BLaER1 treated with 17β-estradiol and CSF1 and Interleukin-3, amounts not matched to agents 10 nM and 100 nM (cell line): ENCODE measurements around the gene RDH5.

ENCODE experiments used
- H3K27ac ChIP-seq, 11 experiments: shearing (Covaris generic); formaldehyde crosslinking; 2 replicates each; pipeline ENCODE4 v1.8.1; 2022
- H3K27me3 ChIP-seq, 11 experiments: shearing (Covaris generic); formaldehyde crosslinking; 2 replicates each; pipeline ENCODE4 v1.8.1; 2022
- H3K36me3 ChIP-seq, 11 experiments: shearing (Covaris generic); formaldehyde crosslinking; 2 replicates each; pipeline ENCODE4 v1.8.1; 2022
- H3K4me1 ChIP-seq, 10 experiments: shearing (Covaris generic); formaldehyde crosslinking; 2 replicates each; pipeline ENCODE4 v1.8.1; 2022
- H3K4me2 ChIP-seq, 11 experiments: shearing (Covaris generic); formaldehyde crosslinking; 2 replicates each; pipeline ENCODE4 v1.8.1; 2022
- H3K4me3 ChIP-seq, 10 experiments: shearing (Covaris generic); formaldehyde crosslinking; 2 replicates each; pipeline ENCODE4 v1.8.1; 2022
- H3K9ac ChIP-seq, 11 experiments: shearing (Covaris generic); formaldehyde crosslinking; 2 replicates each; pipeline ENCODE4 v1.8.1; 2022
- H3K9me3 ChIP-seq, 11 experiments: shearing (Covaris generic); formaldehyde crosslinking; replicated peaks in 1 of 11; 2 replicates each; pipeline ENCODE4 v1.8.1; 2022
- H4K20me1 ChIP-seq, 11 experiments: shearing (Covaris generic); formaldehyde crosslinking; 2 replicates each; pipeline ENCODE4 v1.8.1; 2022
- Cebpa-rat ChIP-seq, 11 experiments: shearing (Covaris generic); IDR thresholded peaks; 2 replicates each; pipeline ENCODE4 v1.8.1; 2022

The RDH5 gene

DNA sequence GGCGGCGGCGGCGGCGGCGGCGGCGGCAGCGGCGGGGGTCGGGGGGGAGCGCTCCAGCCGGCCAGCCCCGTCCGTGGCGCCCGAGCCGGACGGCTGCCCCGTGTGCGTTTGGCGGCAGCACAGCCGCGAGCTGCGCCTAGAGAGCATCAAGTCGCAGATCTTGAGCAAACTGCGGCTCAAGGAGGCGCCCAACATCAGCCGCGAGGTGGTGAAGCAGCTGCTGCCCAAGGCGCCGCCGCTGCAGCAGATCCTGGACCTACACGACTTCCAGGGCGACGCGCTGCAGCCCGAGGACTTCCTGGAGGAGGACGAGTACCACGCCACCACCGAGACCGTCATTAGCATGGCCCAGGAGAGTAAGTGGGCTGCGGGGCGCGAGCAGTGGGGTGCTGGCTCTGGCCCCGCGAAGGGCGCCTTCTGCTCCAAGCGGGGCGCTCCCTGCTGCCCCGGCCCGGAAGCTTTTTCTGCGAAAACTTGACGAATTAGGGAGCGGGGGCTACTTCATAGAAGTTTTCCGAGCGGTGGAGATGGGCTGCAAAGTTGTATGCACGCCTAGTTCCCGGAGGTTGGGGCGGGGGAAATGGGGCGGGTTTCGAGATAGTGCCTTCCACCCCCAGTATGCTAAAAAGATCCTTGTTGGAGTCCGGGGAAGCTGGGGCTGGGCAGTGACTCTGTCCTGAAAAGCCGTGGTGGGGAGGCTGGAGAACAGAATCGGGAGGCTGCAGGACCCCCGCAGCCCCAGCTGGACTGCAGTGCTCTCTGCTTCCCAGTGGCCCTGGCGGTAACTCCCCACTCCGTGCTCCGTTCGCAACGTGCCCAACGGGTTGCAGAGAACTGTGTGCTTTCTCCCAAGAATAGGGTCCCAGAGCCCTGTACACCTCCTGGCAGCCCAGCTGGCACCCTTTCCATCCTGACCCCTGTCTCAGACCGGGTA is 23.5 kb downstream of the RDH5 start:
- H3K4me1 ChIP-seq: peaks cover 41 to 54% (median 45%) of the 10 kb centered on the region in 10 experiments
- peak overlapping the region; percentile 72 to 88 (median 82) for H3K9ac ChIP-seq
- H3K4me3 ChIP-seq: peak overlapping the region; percentile 62 to 94 (median 84)
- no peaks in the 10 kb centered on the region for H3K27me3 ChIP-seq
- H3K4me2 ChIP-seq: peak overlapping the region; percentile 94 to 100 (median 99)
- no peak for TF ChIP-seq Cebpa-rat (IDR thresholded peaks at IDR 0.05)
- H3K9me3 ChIP-seq: no peaks in the 10 kb centered on the region
- peaks cover 0 to 42% (median 33%) of the 10 kb centered on the region in 11 experiments; a peak in 16 of 22 replicates for H4K20me1 ChIP-seq
- peak overlapping the region in 10 of 11 experiments; percentile 43 to 81 (median 76); a peak in 19 of 22 replicates for H3K27ac ChIP-seq
- peaks cover 0 to 20% (median 18%) of the 10 kb centered on the region in 11 experiments; a peak in 19 of 22 replicates for H3K36me3 ChIP-seq

DNA sequence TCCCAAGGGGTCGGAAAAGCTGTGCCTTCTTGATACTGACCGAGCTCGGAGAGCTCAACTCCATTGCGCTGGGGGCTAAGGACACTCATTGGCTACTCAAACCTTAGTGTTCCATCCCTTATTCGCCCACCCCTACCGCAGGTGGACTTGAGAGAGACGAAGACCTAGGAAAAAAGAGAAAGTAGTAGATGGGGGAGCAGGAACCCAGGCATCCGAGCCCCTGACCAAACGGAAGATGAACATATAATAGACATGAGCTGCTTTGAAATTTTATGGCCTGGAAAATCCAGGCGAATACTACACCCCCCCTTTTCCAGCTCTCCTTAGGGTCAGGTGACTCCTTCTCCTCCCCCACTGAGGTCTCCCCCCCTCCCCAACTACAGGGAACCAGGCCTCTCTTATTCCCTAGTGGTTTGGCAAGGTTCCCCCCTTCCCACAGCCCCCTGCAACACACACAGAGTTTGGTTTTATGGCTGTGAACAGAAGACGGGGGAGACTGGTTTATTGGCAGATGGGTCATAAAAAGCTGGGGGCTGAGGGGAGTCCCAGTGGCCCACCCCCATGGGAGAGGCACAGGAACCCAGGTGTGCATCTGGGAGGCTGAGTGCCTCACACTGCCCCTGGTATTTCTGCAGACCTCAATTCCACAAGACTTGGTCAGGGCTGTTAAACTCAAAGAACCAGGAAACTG is 24.3 kb downstream of the RDH5 start:
- H3K27me3 ChIP-seq: no peaks in the 10 kb centered on the region
- no peak for TF ChIP-seq Cebpa-rat (IDR thresholded peaks at IDR 0.05)
- peak overlapping the region in 10 of 11 experiments; percentile 5 to 81 (median 76); a peak in 19 of 22 replicates for H3K27ac ChIP-seq
- H3K36me3 ChIP-seq: peaks cover 3 to 28% (median 26%) of the 10 kb centered on the region in 11 experiments; a peak in 21 of 22 replicates
- H4K20me1 ChIP-seq: peaks cover 0 to 49% (median 38%) of the 10 kb centered on the region in 11 experiments; a peak in 16 of 22 replicates
- H3K4me1 ChIP-seq: peaks cover 42 to 54% (median 45%) of the 10 kb centered on the region in 10 experiments
- peak overlapping the region; percentile 94 to 100 (median 99) for H3K4me2 ChIP-seq
- H3K9me3 ChIP-seq: no peaks in the 10 kb centered on the region
- peak overlapping the region; percentile 62 to 94 (median 84) for H3K4me3 ChIP-seq
- H3K9ac ChIP-seq: peak overlapping the region; percentile 72 to 88 (median 82)

DNA sequence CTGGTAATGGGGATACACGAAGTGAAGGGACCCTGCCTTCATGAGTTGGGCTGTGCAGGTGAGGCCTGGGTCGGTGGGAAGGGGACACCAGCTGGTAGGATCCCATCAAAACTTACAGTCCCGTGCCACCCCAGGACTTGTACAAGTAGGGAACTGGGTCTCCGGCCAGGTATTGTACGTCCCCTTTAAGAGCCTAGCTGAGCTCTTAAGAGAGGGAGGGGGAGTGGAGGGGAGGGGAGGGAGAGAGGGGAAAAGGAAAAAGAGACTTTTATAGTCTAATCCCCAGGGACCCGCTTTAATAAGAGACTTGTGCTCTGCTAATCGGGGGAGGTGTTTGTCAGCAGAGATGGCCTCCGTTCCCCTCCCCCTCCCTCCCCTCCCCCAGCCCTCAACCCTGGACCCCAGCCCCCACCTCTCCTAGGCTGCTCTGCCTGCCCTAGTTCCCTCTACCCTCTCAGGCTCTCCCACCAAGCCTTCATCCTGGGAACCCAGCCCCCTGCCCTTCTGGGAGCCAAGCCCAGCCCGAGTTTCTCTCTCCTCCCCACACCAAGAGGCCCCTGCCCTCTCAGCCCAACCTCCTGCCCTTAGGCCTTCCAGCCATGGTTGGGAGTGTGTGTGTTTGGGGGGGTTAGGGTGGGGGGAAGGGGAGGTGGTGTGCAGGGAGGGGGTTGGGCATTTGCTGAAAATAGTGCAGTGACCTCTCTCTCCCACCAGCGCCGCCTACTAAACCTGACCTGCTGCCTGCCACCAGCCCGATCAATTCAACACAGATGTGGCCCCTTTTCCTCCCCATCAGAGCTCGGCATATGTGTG is 25.4 kb downstream of the RDH5 start:
- Histone ChIP-seq H3K36me3 (peaks cover 11 to 39% (median 36%) of the 10 kb centered on the region in 11 experiments), H3K27me3 (no peaks in the 10 kb centered on the region), H3K9me3 (no peaks in the 10 kb centered on the region), H3K4me3 (peak overlapping the region in 9 of 10 experiments; percentile 62 to 94 (median 85); a peak in 18 of 20 replicates), H3K27ac (peak overlapping the region in 9 of 11 experiments; percentile 9 to 81 (median 75); a peak in 15 of 22 replicates), H4K20me1 (peaks cover 0 to 49% (median 39%) of the 10 kb centered on the region in 11 experiments; a peak in 16 of 22 replicates), H3K4me2 (peak overlapping the region; percentile 94 to 100 (median 99)), H3K9ac (peak overlapping the region in 10 of 11 experiments; percentile 72 to 88 (median 83); a peak in 20 of 22 replicates), H3K4me1 (peaks cover 42 to 54% (median 45%) of the 10 kb centered on the region in 10 experiments)
- TF ChIP-seq Cebpa-rat (IDR thresholded peaks at IDR 0.05): no peak

DNA sequence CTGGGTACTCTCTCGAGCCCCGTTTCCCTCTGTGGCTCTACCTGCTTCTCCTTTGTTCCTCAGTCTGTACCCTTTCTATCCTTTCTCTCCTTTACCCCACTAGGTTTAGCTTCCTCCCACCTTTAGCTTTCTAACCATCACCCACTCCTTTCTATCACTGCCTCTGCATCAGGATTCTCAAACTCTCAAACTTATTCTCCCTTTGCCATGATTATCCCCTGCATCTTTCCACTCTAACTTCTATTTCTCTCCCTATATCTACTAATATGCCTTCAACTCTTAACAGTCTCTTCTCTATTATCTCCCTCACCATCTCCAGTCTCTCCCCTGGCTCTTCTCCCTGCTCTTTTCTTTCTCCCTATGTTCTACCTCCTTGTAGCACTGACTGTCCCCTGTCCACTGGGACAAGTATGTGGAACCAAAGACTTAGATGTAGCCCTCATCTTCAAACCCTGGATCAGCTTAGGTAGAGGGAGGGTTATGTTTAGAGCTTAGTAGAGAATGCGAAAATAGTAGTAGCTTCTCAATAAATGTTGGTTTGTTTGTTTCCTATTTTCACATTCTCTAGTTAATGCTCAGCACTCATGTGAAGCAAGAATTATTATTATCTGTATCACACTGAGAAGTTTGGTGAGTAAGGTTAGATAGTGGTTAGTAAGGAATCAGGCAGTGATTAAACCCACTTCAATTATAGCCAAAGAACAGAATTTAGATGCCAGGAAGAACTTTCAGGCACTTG is 26.1 kb downstream of the RDH5 start:
- Histone ChIP-seq H3K36me3 (peaks cover 16 to 47% (median 44%) of the 10 kb centered on the region in 11 experiments), H3K27ac (peak overlapping the region in 8 of 11 experiments; percentile 30 to 64 (median 55); a peak in 11 of 22 replicates), H3K4me2 (peak overlapping the region; percentile 1 to 100 (median 97); a peak in 20 of 22 replicates), H3K9ac (peak overlapping the region in 8 of 11 experiments; percentile 48 to 87 (median 66); a peak in 15 of 22 replicates), H3K4me1 (peaks cover 37 to 53% (median 45%) of the 10 kb centered on the region in 10 experiments), H3K27me3 (no peaks in the 10 kb centered on the region), H4K20me1 (peaks cover 0 to 50% (median 40%) of the 10 kb centered on the region in 11 experiments; a peak in 16 of 22 replicates), H3K4me3 (peak overlapping the region in 5 of 10 experiments; percentile 82 to 94 (median 86); a peak in 10 of 20 replicates), H3K9me3 (no peaks in the 10 kb centered on the region)
- TF ChIP-seq Cebpa-rat (IDR thresholded peaks at IDR 0.05): no peak

DNA sequence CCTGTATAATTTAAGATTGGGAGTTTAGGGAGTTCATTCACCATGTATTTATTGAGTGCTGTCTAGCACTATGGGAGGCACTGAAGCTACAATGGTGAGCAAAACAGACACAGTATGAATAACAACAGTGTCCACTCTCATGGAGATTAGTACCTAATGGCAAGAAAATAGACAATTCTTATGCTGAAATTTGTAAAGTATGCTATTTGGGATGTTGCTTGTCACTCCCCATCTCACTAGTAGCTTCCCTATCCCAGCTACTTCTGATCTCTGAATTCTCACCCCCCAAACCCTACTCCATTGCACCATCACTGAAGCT is 26.7 kb downstream of the RDH5 start:
- H3K9ac ChIP-seq: peak overlapping the region in 3 of 11 experiments; percentile 71 to 85 (median 74); a peak in 1 of 22 replicates
- peaks cover 22 to 52% (median 49%) of the 10 kb centered on the region in 11 experiments for H3K36me3 ChIP-seq
- H3K4me1 ChIP-seq: peaks cover 31 to 49% (median 43%) of the 10 kb centered on the region in 10 experiments
- peak overlapping the region; percentile 16 to 100 (median 97); a peak in 19 of 22 replicates for H3K4me2 ChIP-seq
- H3K9me3 ChIP-seq: no peaks in the 10 kb centered on the region
- TF ChIP-seq Cebpa-rat (IDR thresholded peaks at IDR 0.05): no peak
- peak overlapping the region in 3 of 11 experiments; percentile 51 to 64 (median 59); a peak in 1 of 22 replicates for H3K27ac ChIP-seq
- H4K20me1 ChIP-seq: peaks cover 0 to 55% (median 40%) of the 10 kb centered on the region in 11 experiments; a peak in 16 of 22 replicates
- H3K4me3 ChIP-seq: peak overlapping the region in 1 of 10 experiments; percentile 85; a peak in 3 of 20 replicates
- H3K27me3 ChIP-seq: no peaks in the 10 kb centered on the region

DNA sequence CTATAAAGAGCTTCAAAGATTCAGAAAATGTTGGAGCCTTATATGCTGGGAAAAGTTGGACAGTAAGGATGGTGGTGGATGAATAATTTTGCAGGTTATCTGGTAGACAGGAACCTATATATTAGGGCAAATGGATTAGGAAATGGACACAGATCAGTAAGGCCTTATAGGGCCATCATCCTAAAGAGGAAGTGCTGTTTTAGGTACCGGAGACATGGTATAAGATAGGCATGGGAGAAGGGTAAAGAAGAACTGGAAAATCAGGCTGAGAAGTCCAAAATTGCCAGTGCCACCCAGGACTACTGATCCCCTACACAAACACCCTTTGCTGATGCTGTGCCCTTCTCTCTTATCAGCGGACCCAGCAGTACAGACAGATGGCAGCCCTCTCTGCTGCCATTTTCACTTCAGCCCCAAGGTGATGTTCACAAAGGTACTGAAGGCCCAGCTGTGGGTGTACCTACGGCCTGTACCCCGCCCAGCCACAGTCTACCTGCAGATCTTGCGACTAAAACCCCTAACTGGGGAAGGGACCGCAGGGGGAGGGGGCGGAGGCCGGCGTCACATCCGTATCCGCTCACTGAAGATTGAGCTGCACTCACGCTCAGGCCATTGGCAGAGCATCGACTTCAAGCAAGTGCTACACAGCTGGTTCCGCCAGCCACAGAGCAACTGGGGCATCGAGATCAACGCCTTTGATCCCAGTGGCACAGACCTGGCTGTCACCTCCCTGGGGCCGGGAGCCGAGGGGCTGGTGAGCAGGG is 28.2 kb downstream of the RDH5 start:
- Histone ChIP-seq H3K4me3 (no peak overlapping the region), H3K9me3 (no peaks in the 10 kb centered on the region), H3K36me3 (peaks cover 37 to 68% (median 64%) of the 10 kb centered on the region in 11 experiments), H3K27me3 (no peaks in the 10 kb centered on the region), H3K4me1 (peaks cover 27 to 44% (median 38%) of the 10 kb centered on the region in 10 experiments), H3K4me2 (peak overlapping the region in 6 of 11 experiments; percentile 3 to 100 (median 98); a peak in 4 of 22 replicates), H3K27ac (no peak overlapping the region), H3K9ac (no peak overlapping the region), H4K20me1 (peaks cover 0 to 66% (median 40%) of the 10 kb centered on the region in 11 experiments; a peak in 16 of 22 replicates)
- TF ChIP-seq Cebpa-rat (IDR thresholded peaks at IDR 0.05): no peak

DNA sequence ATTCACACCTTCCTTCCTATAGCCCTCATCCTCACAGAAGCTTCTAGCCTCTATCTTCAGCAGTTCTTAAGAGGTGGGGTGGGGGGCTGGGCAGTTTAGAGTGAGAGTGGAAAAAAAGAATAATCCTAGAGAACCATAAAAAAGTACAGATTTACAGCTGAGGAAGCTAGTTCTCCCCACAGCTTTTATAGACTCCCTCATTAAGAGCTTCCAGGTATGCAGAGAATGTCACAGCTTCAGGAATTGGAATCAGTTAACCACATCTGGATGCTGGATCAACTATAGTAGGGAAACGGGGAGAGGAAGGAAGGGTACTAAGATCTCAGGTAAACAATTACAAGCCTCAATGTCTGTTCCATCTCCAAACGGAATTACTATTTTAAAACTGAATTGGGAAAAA is 35.1 kb downstream of the RDH5 start:
- Histone ChIP-seq H4K20me1 (peaks cover 5 to 53% (median 15%) of the 10 kb centered on the region in 11 experiments; a peak in 11 of 22 replicates), H3K4me1 (peaks cover 0 to 9% (median 0%) of the 10 kb centered on the region in 10 experiments; a peak in 2 of 20 replicates), H3K9ac (no peak overlapping the region), H3K9me3 (peaks cover 0 to 9% (median 0%) of the 10 kb centered on the region in 11 experiments; a peak in 1 of 22 replicates), H3K27ac (no peak overlapping the region), H3K4me2 (no peak overlapping the region), H3K36me3 (peaks cover 98 to 100% (median 100%) of the 10 kb centered on the region in 11 experiments), H3K4me3 (no peak overlapping the region), H3K27me3 (no peaks in the 10 kb centered on the region)
- TF ChIP-seq Cebpa-rat (IDR thresholded peaks at IDR 0.05): no peak
